Body of pancreas (tissue), 4 donors: ENCODE results near the gene LRP8. TPM values are rescaled to one million over a fixed set of nuclear protein-coding genes. Genes with fewer than 3 reads are reported as not detected.
A peak's percentile ranks its signal among the peaks of the same experiment; 100 is the strongest.

Experiments
- ATAC-seq: fragments of 150-250 bp; one replicate; pipeline ENCODE4 v1.9.1; 2016
- DNase-seq, 4 donors: peaks; one replicate each; pipeline ENCODE4 v3.0.0-alpha.2; 2019
- H3K27ac ChIP-seq, 4 donors: fragments of 200-600 bp; sonication (generic); 1 replicate in 3 of 4; 2 replicates in 1 of 4; pipeline versions ENCODE4 v1.5.1 to v1.6.1; 2016 to 2019; ENCODE audit warnings: mild to moderate bottlenecking in 1 of 4, mixed read lengths in 1 of 4, moderate library complexity in 1 of 4
- H3K27me3 ChIP-seq, 2 donors: fragments of 200-600 bp; sonication (generic); one replicate each; pipeline ENCODE4 v1.6.0; 2016; ENCODE audit warnings: mild to moderate bottlenecking in 1 of 2
- H3K36me3 ChIP-seq, 2 donors: fragments of 200-600 bp; sonication (generic); replicated peaks in 1 of 2; 2 replicates each; pipeline ENCODE4 v1.5.1; 2016; ENCODE audit warnings: low read depth in 2 of 2; ENCODE audit not compliant: insufficient read depth in 1 of 2
- H3K4me1 ChIP-seq: fragments of 200-600 bp; sonication (generic); one replicate; pipeline ENCODE4 v1.6.0; 2016
- H3K4me3 ChIP-seq, 2 donors: fragments of 200-600 bp; sonication (generic); 1 replicate in 1 of 2; 2 replicates in 1 of 2; pipeline ENCODE4 v1.5.1; 2016 to 2019
- H3K9me3 ChIP-seq, 3 donors: fragments of 200-600 bp; sonication (generic); 1 replicate in 2 of 3; 2 replicates in 1 of 3; pipeline ENCODE4 v1.5.1; 2016
- POLR2A ChIP-seq, 3 donors: fragments of 450-650 bp; IDR thresholded peaks; one replicate each; pipeline ENCODE4 v1.6.1; 2016; ENCODE audit warnings: antibody characterized with exemption in 3 of 3, mild to moderate bottlenecking in 2 of 3
- WGBS, 2 donors: methylation state at CpG; one replicate each; pipeline ENCODE4 v1.1.5; 2017; 5-methylcytosine and 5-hydroxymethylcytosine counted together
- intact Hi-C: fragments of 100-400 bp; cut with DNase I; formaldehyde crosslinking; loops from one replicate; pipeline ENCODE4 v1.15.1; 2023
- total RNA-seq, 2 donors: library from RNA; depleted of rRNA; stranded (reverse); fragments of >200 nt; gene quantifications; one replicate each; pipeline ENCODE4 v1.1.0, GENCODE V29; 2016
- TF ChIP-seq, protein P1 (sequence below), 7 experiments: fragments of 450-650 bp in 4 of 7; fragments of 200-600 bp in 3 of 7; sonication (generic) in 3 of 7; IDR thresholded peaks; one replicate each; pipeline ENCODE4 v1.5.1; 2016 to 2019; ENCODE audit warnings: antibody characterized with exemption in 7 of 7

The LRP8 gene
- total RNA-seq, 2 donors from 2014 or later: 1.3 to 4.2 TPM

DNA sequence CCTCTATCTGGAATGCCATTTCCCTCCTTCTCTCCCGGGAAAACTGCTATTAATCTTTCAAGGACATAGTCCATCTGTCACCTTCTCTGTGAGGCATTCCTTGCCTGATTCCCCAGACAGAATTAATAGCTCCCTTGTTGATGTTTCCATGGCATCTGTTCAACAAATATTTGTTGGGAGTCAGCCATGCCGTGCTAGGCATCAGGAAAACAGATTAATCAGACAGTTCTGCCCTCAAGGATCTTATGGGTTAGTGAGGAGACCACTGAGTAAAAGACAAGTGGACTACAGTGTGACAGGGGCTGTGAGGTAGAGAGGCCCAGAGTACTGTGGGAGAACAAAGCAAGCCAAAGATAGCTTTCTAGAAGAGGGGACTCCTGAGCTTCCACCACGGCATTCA is 78.2 kb downstream of the LRP8 start:
- intact Hi-C loops: no loop called here
- Histone ChIP-seq H3K27me3 (no peaks in the 10 kb centered on the region), H3K9me3 (no peaks in the 10 kb centered on the region), H3K4me1 (peaks cover 13% of the 10 kb centered on the region), H3K27ac (peak overlapping the region in 3 of 4 donors; percentile 24 to 53 (median 41)), H3K4me3 (no peak overlapping the region), H3K36me3 (no peaks in the 10 kb centered on the region)
- TF ChIP-seq, protein P1, sequence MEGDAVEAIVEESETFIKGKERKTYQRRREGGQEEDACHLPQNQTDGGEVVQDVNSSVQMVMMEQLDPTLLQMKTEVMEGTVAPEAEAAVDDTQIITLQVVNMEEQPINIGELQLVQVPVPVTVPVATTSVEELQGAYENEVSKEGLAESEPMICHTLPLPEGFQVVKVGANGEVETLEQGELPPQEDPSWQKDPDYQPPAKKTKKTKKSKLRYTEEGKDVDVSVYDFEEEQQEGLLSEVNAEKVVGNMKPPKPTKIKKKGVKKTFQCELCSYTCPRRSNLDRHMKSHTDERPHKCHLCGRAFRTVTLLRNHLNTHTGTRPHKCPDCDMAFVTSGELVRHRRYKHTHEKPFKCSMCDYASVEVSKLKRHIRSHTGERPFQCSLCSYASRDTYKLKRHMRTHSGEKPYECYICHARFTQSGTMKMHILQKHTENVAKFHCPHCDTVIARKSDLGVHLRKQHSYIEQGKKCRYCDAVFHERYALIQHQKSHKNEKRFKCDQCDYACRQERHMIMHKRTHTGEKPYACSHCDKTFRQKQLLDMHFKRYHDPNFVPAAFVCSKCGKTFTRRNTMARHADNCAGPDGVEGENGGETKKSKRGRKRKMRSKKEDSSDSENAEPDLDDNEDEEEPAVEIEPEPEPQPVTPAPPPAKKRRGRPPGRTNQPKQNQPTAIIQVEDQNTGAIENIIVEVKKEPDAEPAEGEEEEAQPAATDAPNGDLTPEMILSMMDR (IDR thresholded peaks at IDR 0.05): no peak
- no peak for TF ChIP-seq POLR2A (IDR thresholded peaks at IDR 0.05)
- peak; percentile 91 for ATAC-seq
- WGBS, 2 donors: 12 to 16% methylated on average over 3 of the region's 3 CpGs
- peak in 2 of 4 donors; percentile 25 to 42 for DNase-seq

DNA sequence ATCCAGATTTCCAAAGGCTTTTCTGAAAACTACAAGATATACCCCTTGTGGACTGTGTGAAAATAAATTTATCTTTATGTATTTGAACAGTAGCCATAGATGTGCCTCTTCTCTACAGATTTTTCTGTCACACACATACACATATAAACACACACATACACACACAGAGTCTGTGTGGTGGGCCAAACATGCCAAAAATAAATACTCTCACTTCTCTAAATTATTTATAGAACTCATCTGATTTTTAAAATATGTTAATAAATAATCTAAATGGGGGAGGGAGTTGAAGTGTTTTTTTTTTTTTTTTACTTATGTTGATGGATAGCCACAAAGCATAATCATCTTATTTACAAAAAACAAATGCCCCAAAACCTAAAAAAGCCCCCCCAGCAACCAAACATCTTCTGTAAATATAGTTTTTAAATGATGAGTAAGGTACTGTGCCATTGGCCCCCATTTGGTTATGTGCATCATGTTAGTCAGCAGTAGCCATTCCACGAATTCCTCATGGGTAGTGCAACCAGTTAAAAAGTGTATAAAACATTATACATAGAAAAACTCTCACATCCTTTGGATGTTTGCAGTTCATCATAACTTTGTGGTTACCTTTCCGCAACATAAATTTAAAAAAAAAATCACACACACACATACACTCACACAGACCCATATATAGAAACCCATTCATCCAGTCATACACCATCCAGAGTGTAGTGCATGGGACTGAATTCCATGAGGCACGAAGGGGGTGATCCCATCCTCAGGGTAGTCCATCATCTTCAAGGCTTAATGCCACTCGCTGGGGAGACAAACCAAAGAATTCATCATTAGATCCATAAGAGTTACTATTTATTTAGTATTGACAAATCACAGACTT is 81.4 kb downstream of the LRP8 start:
- no peaks in the 10 kb centered on the region for H3K36me3 ChIP-seq
- TF ChIP-seq POLR2A (IDR thresholded peaks at IDR 0.05): no peak
- TF ChIP-seq, protein P1 (IDR thresholded peaks at IDR 0.05): no peak
- no peak overlapping the region for H3K4me3 ChIP-seq
- H3K4me1 ChIP-seq: peaks cover 13% of the 10 kb centered on the region
- intact Hi-C loops: no loop called here
- no peak overlapping the region for H3K27ac ChIP-seq
- no peak for ATAC-seq
- 75 to 80% methylated on average over 4 of the region's 4 CpGs for WGBS, 2 donors
- no peaks in the 10 kb centered on the region for H3K27me3 ChIP-seq
- DNase-seq: no peak
- no peaks in the 10 kb centered on the region for H3K9me3 ChIP-seq

DNA sequence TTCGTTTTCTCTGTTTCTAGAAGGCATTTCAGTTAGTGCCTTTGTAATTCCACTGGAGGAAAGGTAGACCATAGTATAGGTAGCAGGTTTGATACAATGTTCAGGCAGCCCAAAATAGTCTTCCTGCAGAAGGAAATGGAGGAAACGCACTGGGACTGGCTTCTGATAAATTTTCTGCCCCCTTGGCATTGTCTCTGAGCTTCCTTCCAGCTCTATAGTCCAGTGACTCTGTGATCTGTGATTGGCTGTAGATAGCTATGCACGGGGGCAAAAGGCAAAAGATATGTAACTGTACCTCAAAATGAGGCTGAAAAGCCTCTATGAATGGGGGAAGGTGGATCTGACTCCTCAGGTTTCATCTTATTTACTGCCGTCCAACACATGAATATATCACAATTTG is 83.7 kb downstream of the LRP8 start:
- Histone ChIP-seq H3K27me3 (no peaks in the 10 kb centered on the region), H3K4me1 (peaks cover 6% of the 10 kb centered on the region), H3K9me3 (no peaks in the 10 kb centered on the region), H3K4me3 (no peak overlapping the region), H3K36me3 (no peaks in the 10 kb centered on the region), H3K27ac (no peak overlapping the region)
- intact Hi-C loops: no loop called here
- WGBS, 2 donors: 50 to 64% methylated on average over 4 of the region's 4 CpGs
- ATAC-seq (no peak), DNase-seq (no peak)
- no peak for TF ChIP-seq POLR2A (IDR thresholded peaks at IDR 0.05)
- TF ChIP-seq, protein P1 (IDR thresholded peaks at IDR 0.05): no peak

DNA sequence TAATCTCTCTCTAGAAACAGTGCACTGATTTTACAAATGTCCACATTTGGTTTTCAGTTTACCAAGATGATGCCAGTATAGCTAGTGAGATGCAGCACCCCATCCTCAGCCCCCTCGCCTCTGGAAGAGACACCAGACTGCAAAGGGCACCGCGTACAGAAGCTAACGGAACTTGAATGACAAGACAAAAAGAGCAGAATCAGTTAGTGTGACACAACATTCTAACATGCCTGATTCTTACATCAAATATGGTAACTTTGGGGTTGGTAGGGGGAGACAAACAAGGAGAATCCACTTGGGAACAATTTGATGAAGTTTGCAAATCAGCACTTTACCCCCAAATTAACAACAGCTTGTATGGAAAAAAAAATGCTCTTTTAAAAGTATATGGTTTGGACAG is 85.5 kb downstream of the LRP8 start:
- Histone ChIP-seq H3K27me3 (no peaks in the 10 kb centered on the region), H3K4me3 (no peak overlapping the region), H3K9me3 (no peaks in the 10 kb centered on the region), H3K4me1 (peaks cover 8% of the 10 kb centered on the region), H3K27ac (no peak overlapping the region), H3K36me3 (no peaks in the 10 kb centered on the region)
- ATAC-seq: no peak
- intact Hi-C loops: no loop called here
- WGBS, 2 donors: 67 to 84% methylated on average over 4 of the region's 4 CpGs
- no peak for TF ChIP-seq POLR2A (IDR thresholded peaks at IDR 0.05)
- TF ChIP-seq, protein P1 (IDR thresholded peaks at IDR 0.05): no peak
- no peak for DNase-seq

DNA sequence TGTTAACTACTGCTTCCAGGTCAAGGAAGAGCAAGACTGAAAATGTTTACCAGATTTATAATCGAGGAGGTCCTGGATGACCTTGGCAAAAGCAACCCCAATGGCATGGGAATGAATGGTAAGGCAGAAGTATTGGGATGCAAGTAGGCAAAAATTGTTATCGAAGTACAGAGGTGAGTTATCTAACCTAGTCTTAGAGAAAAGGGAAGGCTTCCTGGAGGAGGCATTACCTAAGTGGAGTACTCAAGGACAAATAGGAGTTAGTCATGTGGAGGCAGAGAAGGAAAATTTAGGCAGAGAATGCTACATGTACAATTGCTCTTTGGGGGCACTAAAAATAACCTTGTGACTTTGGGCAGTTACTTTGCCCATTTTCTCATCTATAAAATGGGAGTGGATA is 86.0 kb downstream of the LRP8 start:
- no peak for TF ChIP-seq POLR2A (IDR thresholded peaks at IDR 0.05)
- TF ChIP-seq, protein P1 (IDR thresholded peaks at IDR 0.05): no peak
- DNase-seq: no peak
- H3K36me3 ChIP-seq: no peaks in the 10 kb centered on the region
- peaks cover 14% of the 10 kb centered on the region for H3K4me1 ChIP-seq
- no peaks in the 10 kb centered on the region for H3K9me3 ChIP-seq
- WGBS, 2 donors: 68 to 76% methylated on average over 2 of the region's 2 CpGs
- intact Hi-C loops: no loop called here
- H3K27me3 ChIP-seq: no peaks in the 10 kb centered on the region
- no peak for ATAC-seq
- H3K27ac ChIP-seq: no peak overlapping the region
- H3K4me3 ChIP-seq: no peak overlapping the region
